ENCODE data around the gene CD160.

- no peak for TF ChIP-seq CTCF (IDR thresholded peaks at IDR 0.05)
- no peak for TF ChIP-seq POLR2A (IDR thresholded peaks at IDR 0.05)
Observed at GRCh38 chr1:145717833-145718232, 1.5 kb upstream of the CD160 start.

All from testis (tissue), 2 donors.